GM12878 (cell line): Measurements from ENCODE around the gene PMP22. TPM values are rescaled to one million over a fixed set of nuclear protein-coding genes. Genes with fewer than 3 reads are reported as not detected.

Experiments used
- ATAC-seq: fragments of 200-7000 bp; cut with Tn5 transposase; 3 replicates; pipeline ENCODE4 v1.9.1; 2020; ENCODE audit warnings: mild to moderate bottlenecking, moderate library complexity
- BruUV-seq: library from RNA; stranded (reverse); fragments of 400-500 nt; replicated peaks from 2 replicates; lab custom pipeline; 2021; lab: Mats Ljungman, UMichigan
- CTCF ChIA-PET: fragments of 300-600 bp; sonication (Branson Sonifier 250); formaldehyde crosslinking; extraction: SDS; loops from one replicate; lab custom pipeline; 2021; ENCODE audit warnings: inconsistent platforms; lab: Yijun Ruan, JAX
- POLR2A ChIA-PET: fragments of 350-600 bp; formaldehyde crosslinking; extraction: SDS; loops from one replicate; lab custom pipeline; 2021; ENCODE audit warnings: inconsistent platforms; lab: Charles Lee
- RAD21 ChIA-PET: fragments of 300-600 bp; sonication (Branson Sonifier 250); formaldehyde crosslinking; loops from one replicate; lab custom pipeline; 2023; ENCODE audit warnings: antibody characterized with exemption; ENCODE audit not compliant: unreplicated experiment; lab: Charles Lee
- SMC1A ChIA-PET: fragments of 300-600 bp; sonication (Branson Sonifier 250); formaldehyde crosslinking; loops from one replicate; lab custom pipeline; 2023; ENCODE audit not compliant: unreplicated experiment, uncharacterized antibody; lab: Charles Lee
- DNase-seq: peaks from one replicate; pipeline ENCODE4 v3.0.0-alpha.2; 2011; ENCODE audit warnings: low read depth, low spot score
- FAIRE-seq: peaks from 3 replicates; lab custom pipeline; 2011; peaks lifted over from hg19 to GRCh38; lab: Jason Lieb, UNC
- H2AFZ ChIP-seq: 2 replicates; pipeline ENCODE4 v1.6.0; 2011; ENCODE audit warnings: low read depth, low read length, control low read depth; ENCODE audit not compliant: control insufficient read depth
- H3K27ac ChIP-seq: 2 replicates; pipeline ENCODE4 v1.5.1; 2011; ENCODE audit warnings: control low read depth; ENCODE audit not compliant: control insufficient read depth, insufficient read depth
- H3K27me3 ChIP-seq, 2 experiments: replicated peaks in 1 of 2; 2 replicates each; pipeline versions ENCODE4 v1.6.0 to v1.6.1; 2011; ENCODE audit warnings: low read length in 1 of 2; ENCODE audit not compliant: control insufficient read depth in 2 of 2, insufficient read depth in 2 of 2
- H3K36me3 ChIP-seq, 2 experiments: 2 replicates each; pipeline ENCODE4 v1.5.1; 2011; ENCODE audit warnings: low read length in 1 of 2; ENCODE audit not compliant: control insufficient read depth in 2 of 2, insufficient read depth in 2 of 2
- H3K4me1 ChIP-seq: 2 replicates; pipeline ENCODE4 v1.6.1; 2011; ENCODE audit warnings: mild to moderate bottlenecking, low read length, moderate library complexity, mixed read lengths; ENCODE audit not compliant: control insufficient read depth, insufficient read depth
- H3K4me2 ChIP-seq: 2 replicates; pipeline ENCODE4 v1.6.0; 2011; ENCODE audit warnings: control low read depth; ENCODE audit not compliant: control insufficient read depth, insufficient read depth
- H3K4me3 ChIP-seq: fragments of 200-600 bp; sonication (generic); 2 replicates; pipeline ENCODE4 v1.5.1; 2016
- H3K79me2 ChIP-seq: 2 replicates; pipeline ENCODE4 v1.6.0; 2011; ENCODE audit warnings: low read length; ENCODE audit not compliant: control insufficient read depth, insufficient read depth
- H3K9ac ChIP-seq: 2 replicates; pipeline ENCODE4 v1.8.0; 2011; ENCODE audit warnings: low read length, control low read depth, mixed read lengths; ENCODE audit not compliant: control insufficient read depth, insufficient read depth
- H3K9me3 ChIP-seq: replicated peaks from 3 replicates; pipeline ENCODE4 v1.5.1; 2011; ENCODE audit warnings: mild to moderate bottlenecking, low read length; ENCODE audit not compliant: control insufficient read depth, insufficient read depth
- H4K20me1 ChIP-seq: 2 replicates; pipeline ENCODE4 v1.6.0; 2011; ENCODE audit not compliant: control insufficient read depth, insufficient read depth
- BCL11A ChIP-seq: IDR thresholded peaks from 2 replicates; pipeline ENCODE4 v1.6.1; 2011; ENCODE audit warnings: low read depth, low read length
- HDGF ChIP-seq: fragments of 450-650 bp; IDR thresholded peaks from 2 replicates; pipeline ENCODE4 v1.6.1; 2016; ENCODE audit warnings: antibody characterized with exemption
- WRNIP1 ChIP-seq: IDR thresholded peaks from 2 replicates; pipeline ENCODE4 v1.6.1; 2011; ENCODE audit warnings: low read depth, low read length, improper control_type of control experiment, borderline replicate concordance
- WGBS: methylation state at CpG from one replicate; pipeline ENCODE4 v1.1.6; 2016; ENCODE audit warnings: low lambda C conversion rate; ENCODE audit not compliant: insufficient replicate concordance, insufficient coverage; ENCODE audit errors: missing lambda C conversion rate; 5-methylcytosine and 5-hydroxymethylcytosine counted together
- in situ Hi-C: fragments of 300-500 bp; cut with MboI; formaldehyde crosslinking; loops from 9 replicates; pipeline ENCODE4 v1.14.3; 2018; ENCODE audit warnings: mixed read lengths
- intact Hi-C: fragments of 100-400 bp; cut with micrococcal nuclease; formaldehyde crosslinking; loops from one replicate; pipeline ENCODE4 v1.14.2; 2022; ENCODE audit not compliant: unreplicated experiment
- polyA plus RNA-seq, 11 experiments: library from polyadenylated mRNA; depleted of rRNA in 4 of 11; unstranded in 6 of 11; stranded (reverse) in 5 of 11; fragments of >200 nt; fragmentation: Nextera tagmentation in 4 of 11; fragmentation: Illumina TruSeq in 1 of 11; extraction: Ambion mirVana in 4 of 11; extraction: Trizol in 1 of 11; gene quantifications; 1 replicate in 1 of 11; 2 replicates in 10 of 11; pipeline versions ENCODE4 v1.2.1 to v1.2.3, GENCODE V29; 2011 to 2016; ENCODE audit warnings: inconsistent platforms in 2 of 11, missing spikeins in 2 of 11, low read depth in 1 of 11
- total RNA-seq, 4 experiments: library from RNA; depleted of rRNA in 3 of 4; stranded (reverse); fragments of >200 nt in 3 of 4; fragmentation: Illumina TruSeq in 1 of 4; extraction: Trizol in 1 of 4; gene quantifications; 2 replicates each; pipeline versions ENCODE4 v1.2.1 to v1.2.3, GENCODE V29; 2013 to 2021
- TF ChIP-seq, protein P1 (sequence below): IDR thresholded peaks from 2 replicates; pipeline ENCODE4 v1.6.1; 2011; ENCODE audit warnings: borderline replicate concordance, low read depth, mild to moderate bottlenecking, moderate library complexity, low read length; ENCODE audit not compliant: insufficient read depth, poor library complexity, severe bottlenecking
- TF ChIP-seq, protein P2 (sequence below): IDR thresholded peaks from 2 replicates; pipeline ENCODE4 v1.6.1; 2012; ENCODE audit warnings: low read depth, low read length, improper control_type of control experiment
- TF ChIP-seq, protein P3 (sequence below): fragments of 450-650 bp; IDR thresholded peaks from 2 replicates; pipeline ENCODE4 v1.6.1; 2018; ENCODE audit warnings: mild to moderate bottlenecking, low read depth, moderate library complexity; ENCODE audit not compliant: partially characterized antibody

Gene PMP22
- total and polyA plus RNA-seq, 10 of the 15 experiments (the other 5 are each of a cell fraction or from before 2014, with no cell fraction given), result 0.59 TPM; not detected in 9

DNA sequence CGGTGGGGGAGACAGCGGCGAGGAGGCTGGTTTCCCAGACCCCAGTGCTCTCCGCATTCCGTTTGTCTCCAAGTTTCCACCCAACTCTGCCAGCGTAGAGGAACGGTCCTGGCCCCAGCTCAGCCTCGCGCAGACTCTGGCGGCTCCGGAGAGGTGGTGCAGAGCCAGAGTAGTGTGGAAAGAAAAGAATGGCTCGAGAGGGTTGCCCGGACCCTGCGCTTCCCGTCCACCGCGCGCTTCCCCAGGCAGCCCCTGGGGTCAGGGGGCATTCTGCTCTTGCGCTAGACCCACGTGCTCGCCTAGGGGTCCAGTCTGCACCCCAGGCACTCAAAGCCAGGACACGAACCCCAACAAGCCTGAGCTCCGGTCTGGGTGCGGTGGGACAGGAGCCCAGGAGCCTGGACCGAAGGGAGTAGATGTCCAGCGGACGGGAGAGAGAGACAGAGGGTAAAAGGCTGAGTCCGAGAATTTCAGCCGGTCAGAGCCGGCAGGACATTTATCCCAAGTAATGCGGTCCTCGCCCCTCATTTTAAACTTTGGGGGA lies 3.8 kb downstream of the PMP22 start:
- Histone ChIP-seq H3K9ac (no peak overlapping the region), H3K4me2 (no peak overlapping the region), H3K27me3 (peaks cover 0 to 2% of the 10 kb centered on the region in 2 experiments; a peak in 3 of 4 replicates), H3K4me3 (no peak overlapping the region), H3K36me3 (no peaks in the 10 kb centered on the region), H4K20me1 (no peaks in the 10 kb centered on the region), H2AFZ (no peak overlapping the region), H3K27ac (no peak overlapping the region), H3K79me2 (no peaks in the 10 kb centered on the region), H3K9me3 (no peaks in the 10 kb centered on the region), H3K4me1 (no peaks in the 10 kb centered on the region)
- TF ChIP-seq, protein P1, sequence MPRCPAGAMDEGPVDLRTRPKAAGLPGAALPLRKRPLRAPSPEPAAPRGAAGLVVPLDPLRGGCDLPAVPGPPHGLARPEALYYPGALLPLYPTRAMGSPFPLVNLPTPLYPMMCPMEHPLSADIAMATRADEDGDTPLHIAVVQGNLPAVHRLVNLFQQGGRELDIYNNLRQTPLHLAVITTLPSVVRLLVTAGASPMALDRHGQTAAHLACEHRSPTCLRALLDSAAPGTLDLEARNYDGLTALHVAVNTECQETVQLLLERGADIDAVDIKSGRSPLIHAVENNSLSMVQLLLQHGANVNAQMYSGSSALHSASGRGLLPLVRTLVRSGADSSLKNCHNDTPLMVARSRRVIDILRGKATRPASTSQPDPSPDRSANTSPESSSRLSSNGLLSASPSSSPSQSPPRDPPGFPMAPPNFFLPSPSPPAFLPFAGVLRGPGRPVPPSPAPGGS, result no peak
- TF ChIP-seq WRNIP1, result no peak
- no peak for TF ChIP-seq HDGF
- TF ChIP-seq, protein P2, sequence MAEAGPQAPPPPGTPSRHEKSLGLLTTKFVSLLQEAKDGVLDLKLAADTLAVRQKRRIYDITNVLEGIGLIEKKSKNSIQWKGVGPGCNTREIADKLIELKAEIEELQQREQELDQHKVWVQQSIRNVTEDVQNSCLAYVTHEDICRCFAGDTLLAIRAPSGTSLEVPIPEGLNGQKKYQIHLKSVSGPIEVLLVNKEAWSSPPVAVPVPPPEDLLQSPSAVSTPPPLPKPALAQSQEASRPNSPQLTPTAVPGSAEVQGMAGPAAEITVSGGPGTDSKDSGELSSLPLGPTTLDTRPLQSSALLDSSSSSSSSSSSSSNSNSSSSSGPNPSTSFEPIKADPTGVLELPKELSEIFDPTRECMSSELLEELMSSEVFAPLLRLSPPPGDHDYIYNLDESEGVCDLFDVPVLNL, result no peak
- no peak for TF ChIP-seq BCL11A
- TF ChIP-seq, protein P3, sequence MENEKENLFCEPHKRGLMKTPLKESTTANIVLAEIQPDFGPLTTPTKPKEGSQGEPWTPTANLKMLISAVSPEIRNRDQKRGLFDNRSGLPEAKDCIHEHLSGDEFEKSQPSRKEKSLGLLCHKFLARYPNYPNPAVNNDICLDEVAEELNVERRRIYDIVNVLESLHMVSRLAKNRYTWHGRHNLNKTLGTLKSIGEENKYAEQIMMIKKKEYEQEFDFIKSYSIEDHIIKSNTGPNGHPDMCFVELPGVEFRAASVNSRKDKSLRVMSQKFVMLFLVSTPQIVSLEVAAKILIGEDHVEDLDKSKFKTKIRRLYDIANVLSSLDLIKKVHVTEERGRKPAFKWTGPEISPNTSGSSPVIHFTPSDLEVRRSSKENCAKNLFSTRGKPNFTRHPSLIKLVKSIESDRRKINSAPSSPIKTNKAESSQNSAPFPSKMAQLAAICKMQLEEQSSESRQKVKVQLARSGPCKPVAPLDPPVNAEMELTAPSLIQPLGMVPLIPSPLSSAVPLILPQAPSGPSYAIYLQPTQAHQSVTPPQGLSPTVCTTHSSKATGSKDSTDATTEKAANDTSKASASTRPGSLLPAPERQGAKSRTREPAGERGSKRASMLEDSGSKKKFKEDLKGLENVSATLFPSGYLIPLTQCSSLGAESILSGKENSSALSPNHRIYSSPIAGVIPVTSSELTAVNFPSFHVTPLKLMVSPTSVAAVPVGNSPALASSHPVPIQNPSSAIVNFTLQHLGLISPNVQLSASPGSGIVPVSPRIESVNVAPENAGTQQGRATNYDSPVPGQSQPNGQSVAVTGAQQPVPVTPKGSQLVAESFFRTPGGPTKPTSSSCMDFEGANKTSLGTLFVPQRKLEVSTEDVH, result no peak
- no peak for DNase-seq
- FAIRE-seq, result no peak
- SMC1A ChIA-PET, result no interaction called here
- POLR2A ChIA-PET, result no interaction called here
- CTCF ChIA-PET, result no interaction called here
- in situ Hi-C loops, result loop anchor here (25.0 kb wide), 1 partner anchor 726 kb away; the partner anchor contains the start of genes TTC19 and ZSWIM7
- no peak for ATAC-seq
- WGBS, result 22% methylated on average over 29 of the region's 32 CpGs
- BruUV-seq, result no TSS peak
- intact Hi-C loops, result no loop called here
- RAD21 ChIA-PET, result no interaction called here
